ENCODE data around the gene IRF2BP2. TPM values are rescaled to one million over a fixed set of nuclear protein-coding genes. Genes with fewer than 3 reads are reported as not detected.

Gene IRF2BP2
- total and polyA plus RNA-seq, 5 experiments from 2014 or later = 25.8 to 183 (median 51.0) TPM

- no peaks in the 10 kb centered on the region for H3K9me3 Mint-ChIP-seq
- peaks cover 0 to 3% (median 0%) of the 10 kb centered on the region in 5 donors for H3K27me3 Mint-ChIP-seq
- peaks cover 8 to 21% (median 12%) of the 10 kb centered on the region in 4 donors for H3K4me1 Mint-ChIP-seq
- no peak overlapping the region for H3K4me3 Mint-ChIP-seq
- no peaks in the 10 kb centered on the region for H3K36me3 Mint-ChIP-seq
- POLR2A ChIA-PET = interaction anchor here (0.6 to 1.5 kb wide), 3 partner anchors 16 to 412 kb away, joined by 3 to 4 read pairs (median 3); partner anchors contain the start of gene IRF2BP2
- DNase-seq (no peak), ATAC-seq (peak in 1 of 2 donors; percentile 31)
- H3K27ac Mint-ChIP-seq = peak overlapping the region in 4 of 10 donors; percentile 24 to 73 (median 39)
Observed at GRCh38 chr1:234593771-234594504, 16.0 kb downstream of the IRF2BP2 start.

- H3K27ac Mint-ChIP-seq = peak overlapping the region in 1 of 10 donors; percentile 71
- H3K4me1 Mint-ChIP-seq = peaks cover 8 to 17% (median 9%) of the 10 kb centered on the region in 4 donors
- ATAC-seq (no peak), DNase-seq (no peak)
- POLR2A ChIA-PET = interaction anchor here (1.5 kb wide), 1 partner anchor 17 kb away, joined by 4 read pairs; the partner anchor contains the start of gene IRF2BP2
- peaks cover 0 to 3% (median 0%) of the 10 kb centered on the region in 5 donors for H3K27me3 Mint-ChIP-seq
- no peaks in the 10 kb centered on the region for H3K9me3 Mint-ChIP-seq
- H3K4me3 Mint-ChIP-seq = no peak overlapping the region
- H3K36me3 Mint-ChIP-seq = no peaks in the 10 kb centered on the region
Observed at GRCh38 chr1:234593109-234593508, 16.9 kb downstream of the IRF2BP2 start.

GRCh38 chr1:234592240-234592639 lies 17.7 kb downstream of the IRF2BP2 start:
- Mint-ChIP-seq H3K36me3 (no peaks in the 10 kb centered on the region), H3K9me3 (no peaks in the 10 kb centered on the region), H3K4me3 (no peak overlapping the region), H3K27me3 (peaks cover 0 to 6% (median 0%) of the 10 kb centered on the region in 5 donors), H3K4me1 (peaks cover 7 to 14% (median 9%) of the 10 kb centered on the region in 4 donors), H3K27ac (peak overlapping the region in 1 of 10 donors; percentile 10)
- POLR2A ChIA-PET = interaction anchor here (0.6 to 0.7 kb wide), 2 partner anchors 65 to 370 kb away, joined by 5 read pairs; no protein-coding TSS in a partner anchor
- DNase-seq = no peak
- no peak for ATAC-seq

- Mint-ChIP-seq H3K4me3 (no peak overlapping the region), H3K27me3 (peaks cover 0 to 6% (median 3%) of the 10 kb centered on the region in 5 donors), H3K36me3 (no peaks in the 10 kb centered on the region), H3K27ac (no peak overlapping the region), H3K9me3 (no peaks in the 10 kb centered on the region), H3K4me1 (peaks cover 7 to 14% (median 10%) of the 10 kb centered on the region in 4 donors)
- ATAC-seq = no peak
- no peak for DNase-seq
- POLR2A ChIA-PET = interaction anchor here (0.6 kb wide), 1 partner anchor 8 kb away, joined by 3 read pairs; no protein-coding TSS in a partner anchor
Observed at GRCh38 chr1:234591131-234591530, 18.8 kb downstream of the IRF2BP2 start.

GRCh38 chr1:234589854-234590620 lies 19.9 kb downstream of the IRF2BP2 start:
- Mint-ChIP-seq H3K9me3 (no peaks in the 10 kb centered on the region), H3K36me3 (no peaks in the 10 kb centered on the region), H3K27ac (peak overlapping the region in 1 of 10 donors; percentile 30), H3K27me3 (peaks cover 0 to 9% (median 3%) of the 10 kb centered on the region in 5 donors), H3K4me3 (no peak overlapping the region), H3K4me1 (peaks cover 7 to 14% (median 10%) of the 10 kb centered on the region in 4 donors)
- DNase-seq (no peak), ATAC-seq (no peak)
- POLR2A ChIA-PET = no interaction called here

- H3K27ac Mint-ChIP-seq = peak overlapping the region in 2 of 10 donors; percentile 30 to 41
- peaks cover 6 to 8% (median 7%) of the 10 kb centered on the region in 4 donors for H3K4me1 Mint-ChIP-seq
Observed at GRCh38 chr1:234589064-234589800, 20.7 kb downstream of the IRF2BP2 start.

GRCh38 chr1:234588386-234588785 lies 21.6 kb downstream of the IRF2BP2 start:
- H3K9me3 Mint-ChIP-seq = no peaks in the 10 kb centered on the region
- peaks cover 0 to 2% (median 1%) of the 10 kb centered on the region in 4 donors for H3K4me1 Mint-ChIP-seq
- DNase-seq (no peak), ATAC-seq (no peak)
- H3K4me3 Mint-ChIP-seq = no peak overlapping the region
- H3K27ac Mint-ChIP-seq = no peak overlapping the region
- peaks cover 0 to 9% (median 3%) of the 10 kb centered on the region in 5 donors for H3K27me3 Mint-ChIP-seq
- POLR2A ChIA-PET = no interaction called here
- no peaks in the 10 kb centered on the region for H3K36me3 Mint-ChIP-seq

More at GRCh38 chr1:234589064-234589800, 20.7 kb downstream of the IRF2BP2 start:
- no peak for ATAC-seq
- Mint-ChIP-seq H3K4me3 (no peak overlapping the region), H3K9me3 (no peaks in the 10 kb centered on the region), H3K27me3 (peaks cover 0 to 9% (median 3%) of the 10 kb centered on the region in 5 donors), H3K36me3 (no peaks in the 10 kb centered on the region)
- POLR2A ChIA-PET = no interaction called here
- no peak for DNase-seq

GRCh38 chr1:234586892-234587485 lies 23.0 kb downstream of the IRF2BP2 start:
- Mint-ChIP-seq H3K36me3 (no peaks in the 10 kb centered on the region), H3K27ac (no peak overlapping the region), H3K4me1 (peaks cover 0 to 2% (median 1%) of the 10 kb centered on the region in 4 donors), H3K4me3 (no peak overlapping the region), H3K9me3 (no peaks in the 10 kb centered on the region), H3K27me3 (peaks cover 0 to 9% (median 3%) of the 10 kb centered on the region in 5 donors)
- no peak for DNase-seq
- POLR2A ChIA-PET = no interaction called here
- ATAC-seq = no peak

GRCh38 chr1:234586304-234586703 lies 23.7 kb downstream of the IRF2BP2 start:
- no peaks in the 10 kb centered on the region for H3K9me3 Mint-ChIP-seq
- peak overlapping the region in 1 of 10 donors; percentile 27 for H3K27ac Mint-ChIP-seq
- POLR2A ChIA-PET = no interaction called here
- ATAC-seq = no peak
- peaks cover 0 to 2% (median 1%) of the 10 kb centered on the region in 4 donors for H3K4me1 Mint-ChIP-seq
- H3K36me3 Mint-ChIP-seq = no peaks in the 10 kb centered on the region
- DNase-seq = no peak
- H3K4me3 Mint-ChIP-seq = no peak overlapping the region
- peaks cover 0 to 9% (median 3%) of the 10 kb centered on the region in 5 donors for H3K27me3 Mint-ChIP-seq

GRCh38 chr1:234585330-234586055 lies 24.5 kb downstream of the IRF2BP2 start:
- peak overlapping the region in 1 of 10 donors; percentile 46 for H3K27ac Mint-ChIP-seq
- POLR2A ChIA-PET = interaction anchor here (0.6 kb wide), 1 partner anchor 408 kb away, joined by 5 read pairs; no protein-coding TSS in a partner anchor
- H3K4me1 Mint-ChIP-seq = peaks cover 0 to 2% (median 1%) of the 10 kb centered on the region in 4 donors
- H3K4me3 Mint-ChIP-seq = no peak overlapping the region
- H3K9me3 Mint-ChIP-seq = no peaks in the 10 kb centered on the region
- DNase-seq (no peak), ATAC-seq (no peak)
- peaks cover 0 to 9% (median 2%) of the 10 kb centered on the region in 5 donors for H3K27me3 Mint-ChIP-seq
- H3K36me3 Mint-ChIP-seq = no peaks in the 10 kb centered on the region

- ATAC-seq (no peak), DNase-seq (no peak)
- Mint-ChIP-seq H3K4me1 (peaks cover 0 to 2% (median 1%) of the 10 kb centered on the region in 4 donors), H3K4me3 (no peak overlapping the region), H3K27me3 (peaks cover 0 to 9% (median 2%) of the 10 kb centered on the region in 5 donors), H3K27ac (no peak overlapping the region), H3K36me3 (no peaks in the 10 kb centered on the region), H3K9me3 (no peaks in the 10 kb centered on the region)
- POLR2A ChIA-PET = interaction anchor here (0.6 kb wide), 1 partner anchor 409 kb away, joined by 5 read pairs; no protein-coding TSS in a partner anchor
Observed at GRCh38 chr1:234584926-234585325, 25.1 kb downstream of the IRF2BP2 start.
